NCI-H2196 (cell line): ENCODE data around the gene RBL2.
A peak's percentile ranks its signal among the peaks of the same experiment; 100 is the strongest.
"Not testable (repeated sequence)": the region's sequence is repeated elsewhere in the genome, so short reads cannot be mapped to it uniquely, and the experiment has no call there.

ENCODE experiments used
- DNase-seq: peaks from one replicate; lab custom pipeline; 2025; ENCODE audit not compliant: unreplicated experiment; lab: John Stamatoyannopoulos, UW

The RBL2 gene

GRCh38 chr16:53434377-53435065 is at the start of gene RBL2:
Gene RBL2, plus strand, starts transcription at chr16:53434471. Its CDS starts 86 bp downstream, at chr16:53434557.
- DNase-seq = peak; percentile 48

- not testable (repeated sequence) for DNase-seq
Observed at GRCh38 chr16:53384610-53385009, 49.7 kb upstream of the RBL2 start.

GRCh38 chr16:53404959-53405358 is 29.3 kb upstream of the RBL2 start:
- no peak for DNase-seq

GRCh38 chr16:53412549-53412948 is 21.7 kb upstream of the RBL2 start:
- no peak for DNase-seq

GRCh38 chr16:53413864-53414263 is 20.4 kb upstream of the RBL2 start:
- DNase-seq = no peak

- no peak for DNase-seq
Observed at GRCh38 chr16:53414381-53414780, 19.9 kb upstream of the RBL2 start.

GRCh38 chr16:53415504-53415903 is 18.8 kb upstream of the RBL2 start:
- no peak for DNase-seq

GRCh38 chr16:53417011-53417410 is 17.3 kb upstream of the RBL2 start:
- no peak for DNase-seq

GRCh38 chr16:53417976-53418375 is 16.3 kb upstream of the RBL2 start:
- no peak for DNase-seq

GRCh38 chr16:53419383-53419709 is 14.9 kb upstream of the RBL2 start:
- not testable (repeated sequence) for DNase-seq

GRCh38 chr16:53421248-53421647 is 13.0 kb upstream of the RBL2 start:
- DNase-seq = no peak

- DNase-seq = not testable (repeated sequence)
Observed at GRCh38 chr16:53423968-53424367, 10.3 kb upstream of the RBL2 start.

GRCh38 chr16:53428681-53429080 is 5.6 kb upstream of the RBL2 start:
- no peak for DNase-seq

- DNase-seq = peak; percentile 15
Observed at GRCh38 chr16:53429221-53429943, 4.9 kb upstream of the RBL2 start.

- no peak for DNase-seq
Observed at GRCh38 chr16:53430363-53430762, 3.9 kb upstream of the RBL2 start.

GRCh38 chr16:53433509-53433908 is 762 bp upstream of the RBL2 start:
- DNase-seq = no peak

- DNase-seq = no peak
Observed at GRCh38 chr16:53433930-53434376, 318 bp upstream of the RBL2 start.

- peak; percentile 68 for DNase-seq
Observed at GRCh38 chr16:53435066-53435688, 906 bp downstream of the RBL2 start.

- no peak for DNase-seq
Observed at GRCh38 chr16:53440125-53440524, 5.9 kb downstream of the RBL2 start.

GRCh38 chr16:53445534-53445933 is 11.3 kb downstream of the RBL2 start:
- DNase-seq = no peak

GRCh38 chr16:53446090-53446489 is 11.8 kb downstream of the RBL2 start:
- no peak for DNase-seq
